ENCODE measurements around the gene TECTA. TPM values are rescaled to one million over a fixed set of nuclear protein-coding genes. Genes with fewer than 3 reads are reported as not detected.
"Not testable (repeated sequence)": the region's sequence is repeated elsewhere in the genome, so short reads cannot be mapped to it uniquely, and the experiment has no call there.

Gene TECTA
- polyA plus RNA-seq, 2 of the 4 experiments (the other 2 are of a cell fraction) = 0.05 to 0.14 TPM

- no peak for FAIRE-seq
- POLR2A ChIA-PET = no interaction called here
These were observed 12.6 kb downstream of the TECTA start for GRCh38 chr11:121113611-121114010.

GRCh38 chr11:121115024-121115423, 14.0 kb downstream of the TECTA start:
- ATAC-seq; POLR2A ChIA-PET; H3K4me1 ChIP-seq; H3K4me3 ChIP-seq; FAIRE-seq; H3K9me3 ChIP-seq; H3K4me2 ChIP-seq; H3K27ac ChIP-seq; CTCF ChIA-PET; DNase-seq (ENCODE audit: low read depth in 1 of 2, low spot score in 1 of 2): not testable (repeated sequence)
- WGBS (ENCODE audit: missing lambda C conversion rate) = no CpG with 5 or more reads among the region's 1 CpG

More at GRCh38 chr11:121113611-121114010, 12.6 kb downstream of the TECTA start:
- WGBS (ENCODE audit: missing lambda C conversion rate) = 2% methylated on average over 9 of the region's 9 CpGs
- H3K27ac ChIP-seq = no peak overlapping the region
- no peak overlapping the region for H3K4me3 ChIP-seq
- CTCF ChIA-PET = interaction anchor here (0.9 to 1.1 kb wide), 2 partner anchors 161 to 606 kb away, joined by 3 to 5 read pairs; no protein-coding TSS in a partner anchor
- no peaks in the 10 kb centered on the region for H3K9me3 ChIP-seq
- DNase-seq (ENCODE audit: low read depth in 1 of 2, low spot score in 1 of 2) = no peak
- no peaks in the 10 kb centered on the region for H3K4me1 ChIP-seq
- no peak overlapping the region for H3K4me2 ChIP-seq
- TF ChIP-seq CTCF (IDR thresholded peaks at IDR 0.05) (no peak), FOSB (CRISPR knock-in tag; IDR thresholded peaks at IDR 0.05) (no peak), FOXS1 (CRISPR knock-in tag; IDR thresholded peaks at IDR 0.05) (no peak), RNF2 (IDR thresholded peaks at IDR 0.05; ENCODE audit: borderline replicate concordance, low read depth) (no peak), ZC3H11A (IDR thresholded peaks at IDR 0.05) (no peak), MAFK (IDR thresholded peaks at IDR 0.05; ENCODE audit: partially characterized antibody) (no peak), HEYL (CRISPR knock-in tag; IDR thresholded peaks at IDR 0.05) (no peak), TFCP2L1 (CRISPR knock-in tag; IDR thresholded peaks at IDR 0.05) (no peak), ZNF302 (CRISPR knock-in tag; IDR thresholded peaks at IDR 0.05) (no peak), JUN (IDR thresholded peaks at IDR 0.05) (no peak), ATOH8 (CRISPR knock-in tag; IDR thresholded peaks at IDR 0.05; ENCODE audit: low read depth) (no peak), EHMT2 (IDR thresholded peaks at IDR 0.05; ENCODE audit: low read depth) (no peak), POLR2AphosphoS2 (conservative IDR thresholded peaks at IDR 0.05; ENCODE audit: low read length) (no peak), FOSL2 (IDR thresholded peaks at IDR 0.05) (no peak), FOSL2 (CRISPR knock-in tag; IDR thresholded peaks at IDR 0.05) (no peak)
- no peak for ATAC-seq

- Histone ChIP-seq H3K4me3 (no peak overlapping the region), H3K9me3 (peaks cover 11% of the 10 kb centered on the region), H3K4me1 (no peaks in the 10 kb centered on the region), H3K27ac (no peak overlapping the region), H3K4me2 (no peak overlapping the region)
- ChIA-PET POLR2A (no interaction called here), CTCF (no interaction called here)
- no peak for TF ChIP-seq MYC (IDR thresholded peaks at IDR 0.05; ENCODE audit: borderline replicate concordance, low read length)
- no peak for TF ChIP-seq RFX5 (IDR thresholded peaks at IDR 0.05)
- TF ChIP-seq PHF8 (IDR thresholded peaks at IDR 0.05; ENCODE audit: borderline replicate concordance, low read depth) = no peak
- TF ChIP-seq KDM1A (IDR thresholded peaks at IDR 0.05; ENCODE audit: low read depth) = no peak
- TF ChIP-seq NPAS2 (CRISPR knock-in tag; IDR thresholded peaks at IDR 0.05; ENCODE audit: borderline replicate concordance) = no peak
- TF ChIP-seq NFE2L2 (conservative IDR thresholded peaks at IDR 0.05; ENCODE audit: low read length) = no peak
- no peak for TF ChIP-seq CTCF (IDR thresholded peaks at IDR 0.05)
- ATAC-seq = no peak
- DNase-seq (ENCODE audit: low read depth in 1 of 2, low spot score in 1 of 2) = no peak
- 7% methylated on average over 6 of the region's 6 CpGs for WGBS (ENCODE audit: missing lambda C conversion rate)
- no peak for FAIRE-seq
These were observed 16.7 kb downstream of the TECTA start for GRCh38 chr11:121117788-121118187.
